WERI-Rb-1 (cell line): ENCODE results near the gene PRRC2B.

Experiments
- DNase-seq: peaks from one replicate; pipeline ENCODE4 v3.0.0-alpha.2; 2020
- H3K27ac ChIP-seq: fragments of 250-450 bp; sonication (Bioruptor Pico); 2 replicates; pipeline ENCODE4 v1.5.1; 2020; ENCODE audit warnings: mild to moderate bottlenecking, moderate library complexity
- H3K27me3 ChIP-seq: fragments of 250-450 bp; sonication (Bioruptor Pico); 2 replicates; pipeline ENCODE4 v1.5.1; 2021; ENCODE audit warnings: mild to moderate bottlenecking, low read depth, moderate library complexity; ENCODE audit not compliant: insufficient read depth, severe bottlenecking
- H3K36me3 ChIP-seq: fragments of 250-450 bp; sonication (Bioruptor Pico); 2 replicates; pipeline ENCODE4 v1.5.1; 2020; ENCODE audit warnings: mild to moderate bottlenecking, moderate library complexity
- H3K4me3 ChIP-seq: 2 replicates; pipeline ENCODE4 v1.5.1; 2011; ENCODE audit warnings: low read depth, mild to moderate bottlenecking, control low read depth, low read length
- H3K9me3 ChIP-seq: fragments of 250-450 bp; sonication (Bioruptor Pico); 2 replicates; pipeline ENCODE4 v1.5.1; 2021; ENCODE audit warnings: mild to moderate bottlenecking, moderate library complexity; ENCODE audit not compliant: severe bottlenecking
- CTCF ChIP-seq: IDR thresholded peaks from 2 replicates; pipeline ENCODE4 v1.5.1; 2011; ENCODE audit warnings: low read depth, mild to moderate bottlenecking, control low read depth, inconsistent platforms, low read length

Gene PRRC2B

DNA sequence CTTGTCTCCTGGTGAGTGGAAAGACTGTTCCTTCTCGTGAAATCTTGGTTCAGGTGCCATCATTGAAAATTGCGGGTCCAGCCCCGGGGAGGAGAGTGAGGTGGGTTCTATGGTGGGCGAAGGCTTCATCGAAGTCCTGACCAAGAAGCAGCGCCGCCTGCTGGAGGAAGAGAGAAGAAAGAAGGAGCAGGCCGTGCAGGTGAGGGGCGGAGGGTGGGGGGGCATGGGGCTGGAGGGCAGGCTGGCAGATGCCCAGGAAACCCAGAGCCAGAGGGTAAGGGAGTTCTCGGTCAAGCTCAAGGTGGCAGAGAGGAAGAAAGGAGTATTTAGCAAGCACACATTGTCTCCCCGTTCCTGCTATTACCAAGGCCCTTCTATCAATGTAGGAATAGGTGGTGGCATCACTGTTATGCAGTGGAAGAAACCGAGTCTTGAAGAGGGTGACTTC, 84.6 kb downstream of the PRRC2B start:
- Histone ChIP-seq H3K27ac (no peak overlapping the region), H3K9me3 (no peaks in the 10 kb centered on the region), H3K4me3 (no peak overlapping the region), H3K36me3 (peaks cover 99% of the 10 kb centered on the region), H3K27me3 (no peaks in the 10 kb centered on the region)
- DNase-seq = peak; percentile 81
- peak; percentile 74 for TF ChIP-seq CTCF

GRCh38 chr9:131478911-131479310, 85.0 kb downstream of the PRRC2B start:
- no peak overlapping the region for H3K4me3 ChIP-seq
- no peak for DNase-seq
- peaks cover 99% of the 10 kb centered on the region for H3K36me3 ChIP-seq
- no peak overlapping the region for H3K27ac ChIP-seq
- TF ChIP-seq CTCF = no peak
- H3K9me3 ChIP-seq = no peaks in the 10 kb centered on the region
- no peaks in the 10 kb centered on the region for H3K27me3 ChIP-seq

DNA sequence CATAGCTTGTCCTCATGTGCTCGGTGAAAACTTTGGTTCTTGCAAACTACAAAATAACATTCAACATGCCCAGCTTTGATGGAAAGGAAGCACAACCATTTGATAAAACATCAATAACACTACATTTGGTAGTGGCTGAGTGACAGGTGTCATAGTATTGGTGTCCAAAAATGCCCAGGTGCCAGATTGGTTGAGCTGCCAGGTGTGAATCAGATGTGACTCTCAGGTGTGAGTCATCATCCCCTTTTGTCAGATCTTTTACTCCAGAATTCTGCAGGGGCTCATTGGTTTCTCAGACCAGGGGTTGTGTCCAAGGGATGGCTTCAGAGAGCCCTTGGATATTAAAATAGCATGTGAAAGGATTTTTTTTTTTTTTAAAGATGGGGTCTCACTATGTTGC, 86.4 kb downstream of the PRRC2B start:
- H3K27me3 ChIP-seq = no peaks in the 10 kb centered on the region
- no peak overlapping the region for H3K4me3 ChIP-seq
- TF ChIP-seq CTCF = no peak
- H3K27ac ChIP-seq = no peak overlapping the region
- H3K9me3 ChIP-seq = no peaks in the 10 kb centered on the region
- peaks cover 99% of the 10 kb centered on the region for H3K36me3 ChIP-seq
- no peak for DNase-seq

DNA sequence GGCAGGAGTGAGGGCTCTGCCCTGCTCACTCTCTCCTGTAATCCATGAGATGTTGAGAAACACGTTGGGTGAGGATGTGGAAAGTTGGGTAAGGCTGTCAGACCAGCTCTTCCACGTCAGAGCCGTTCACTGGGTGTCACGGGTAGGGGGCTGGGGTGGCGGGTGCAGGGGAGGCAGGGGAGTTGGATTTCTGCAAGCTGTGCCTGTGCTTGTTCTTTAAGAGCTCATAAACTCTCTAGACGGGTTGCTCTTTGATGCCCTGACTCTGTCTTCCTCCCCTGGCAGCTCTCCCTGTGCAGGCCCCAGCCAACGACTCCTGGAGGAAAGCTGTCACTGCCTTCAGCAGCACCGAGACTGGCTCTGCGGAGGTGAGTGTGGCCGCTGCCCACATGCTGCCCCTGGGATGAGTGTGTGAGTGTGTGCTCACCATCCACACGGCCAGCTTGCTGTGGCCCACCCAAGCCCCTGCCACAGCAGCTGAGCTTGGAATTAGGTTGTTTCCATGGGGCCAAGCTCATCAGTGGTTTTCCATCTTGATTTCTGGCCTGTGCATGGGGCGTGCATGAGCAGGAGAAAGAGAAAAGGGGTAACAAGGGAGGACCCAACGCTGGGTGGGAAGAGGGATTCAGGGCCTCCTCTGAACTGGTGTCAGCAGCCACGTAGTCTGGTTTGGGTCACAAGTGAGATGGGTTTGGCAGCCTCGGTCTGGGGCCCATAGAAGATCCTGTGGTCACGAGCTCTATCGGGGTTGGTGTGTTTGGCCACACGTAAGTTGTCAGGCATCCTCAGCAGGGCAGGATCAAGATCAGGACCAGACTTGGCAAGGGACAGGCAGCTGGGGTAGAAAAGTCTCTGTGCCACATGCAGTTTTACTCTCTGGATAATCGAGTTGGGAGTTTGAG, 87.8 kb downstream of the PRRC2B start:
- Histone ChIP-seq H3K27me3 (no peaks in the 10 kb centered on the region), H3K27ac (no peak overlapping the region), H3K36me3 (peaks cover 99% of the 10 kb centered on the region)

GRCh38 chr9:131482343-131483006, 88.6 kb downstream of the PRRC2B start:
- Histone ChIP-seq H3K27ac (no peak overlapping the region), H3K4me3 (no peak overlapping the region), H3K36me3 (peaks cover 99% of the 10 kb centered on the region), H3K9me3 (no peaks in the 10 kb centered on the region), H3K27me3 (no peaks in the 10 kb centered on the region)
- no peak for TF ChIP-seq CTCF
- DNase-seq = no peak

More for the DNA sequence above, 87.8 kb downstream of the PRRC2B start:
- Histone ChIP-seq H3K4me3 (no peak overlapping the region), H3K9me3 (no peaks in the 10 kb centered on the region)
- TF ChIP-seq CTCF = no peak
- no peak for DNase-seq
